ENCODE results near the gene VAX1. TPM values are rescaled to one million over a fixed set of nuclear protein-coding genes. Genes with fewer than 3 reads are reported as not detected.

Gene VAX1
- total RNA-seq, 1 experiment from 2014 or later: 0.04 TPM

- no peaks in the 10 kb centered on the region for H3K36me3 Mint-ChIP-seq
- CTCF ChIA-PET: interaction anchor here (0.9 to 5.0 kb wide), 23 partner anchors 9 to 545 kb away, joined by 3 to 72 read pairs (median 5); partner anchors contain the start of gene SHTN1
- TF ChIP-seq MXD4 (CRISPR knock-in tag; IDR thresholded peaks at IDR 0.05; ENCODE audit: borderline replicate concordance) (no peak), ZNF425 (CRISPR knock-in tag; conservative IDR thresholded peaks at IDR 0.05) (no peak), ELF4 (CRISPR knock-in tag; IDR thresholded peaks at IDR 0.05; ENCODE audit: low read depth) (no peak), HMGXB4 (CRISPR knock-in tag; IDR thresholded peaks at IDR 0.05) (0 out of 2 replicates have a peak, but pooled peaks have one; percentile 45), NFYB (CRISPR knock-in tag; conservative IDR thresholded peaks at IDR 0.05; ENCODE audit: low read depth) (no peak), NR3C1 (CRISPR knock-in tag; conservative IDR thresholded peaks at IDR 0.05; ENCODE audit: low read depth) (no peak), SMAD3 (CRISPR knock-in tag; IDR thresholded peaks at IDR 0.05; ENCODE audit: borderline replicate concordance) (no peak)
- TF ChIP-seq, protein P1, sequence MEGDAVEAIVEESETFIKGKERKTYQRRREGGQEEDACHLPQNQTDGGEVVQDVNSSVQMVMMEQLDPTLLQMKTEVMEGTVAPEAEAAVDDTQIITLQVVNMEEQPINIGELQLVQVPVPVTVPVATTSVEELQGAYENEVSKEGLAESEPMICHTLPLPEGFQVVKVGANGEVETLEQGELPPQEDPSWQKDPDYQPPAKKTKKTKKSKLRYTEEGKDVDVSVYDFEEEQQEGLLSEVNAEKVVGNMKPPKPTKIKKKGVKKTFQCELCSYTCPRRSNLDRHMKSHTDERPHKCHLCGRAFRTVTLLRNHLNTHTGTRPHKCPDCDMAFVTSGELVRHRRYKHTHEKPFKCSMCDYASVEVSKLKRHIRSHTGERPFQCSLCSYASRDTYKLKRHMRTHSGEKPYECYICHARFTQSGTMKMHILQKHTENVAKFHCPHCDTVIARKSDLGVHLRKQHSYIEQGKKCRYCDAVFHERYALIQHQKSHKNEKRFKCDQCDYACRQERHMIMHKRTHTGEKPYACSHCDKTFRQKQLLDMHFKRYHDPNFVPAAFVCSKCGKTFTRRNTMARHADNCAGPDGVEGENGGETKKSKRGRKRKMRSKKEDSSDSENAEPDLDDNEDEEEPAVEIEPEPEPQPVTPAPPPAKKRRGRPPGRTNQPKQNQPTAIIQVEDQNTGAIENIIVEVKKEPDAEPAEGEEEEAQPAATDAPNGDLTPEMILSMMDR (IDR thresholded peaks at IDR 0.05): peak; percentile 57; the same call in 1 of the 2 replicates
- TF ChIP-seq, protein P2, sequence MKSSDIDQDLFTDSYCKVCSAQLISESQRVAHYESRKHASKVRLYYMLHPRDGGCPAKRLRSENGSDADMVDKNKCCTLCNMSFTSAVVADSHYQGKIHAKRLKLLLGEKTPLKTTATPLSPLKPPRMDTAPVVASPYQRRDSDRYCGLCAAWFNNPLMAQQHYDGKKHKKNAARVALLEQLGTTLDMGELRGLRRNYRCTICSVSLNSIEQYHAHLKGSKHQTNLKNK (CRISPR knock-in tag; IDR thresholded peaks at IDR 0.05): no peak
- H3K27ac Mint-ChIP-seq: no peak overlapping the region
- peaks cover 100% of the 10 kb centered on the region for H3K27me3 Mint-ChIP-seq (ENCODE audit: low read depth)
- DNase-seq (ENCODE audit: low spot score) (peak; percentile 86), ATAC-seq (peak; percentile 51)
- POLR2A ChIA-PET: no interaction called here
- no peaks in the 10 kb centered on the region for H3K9me3 Mint-ChIP-seq
- H3K4me1 Mint-ChIP-seq: peaks cover 52% of the 10 kb centered on the region
- peak overlapping the region; percentile 58 for H3K4me3 Mint-ChIP-seq
Observed at GRCh38 chr10:117165538-117166417, 27.7 kb upstream of the VAX1 start.

DNA sequence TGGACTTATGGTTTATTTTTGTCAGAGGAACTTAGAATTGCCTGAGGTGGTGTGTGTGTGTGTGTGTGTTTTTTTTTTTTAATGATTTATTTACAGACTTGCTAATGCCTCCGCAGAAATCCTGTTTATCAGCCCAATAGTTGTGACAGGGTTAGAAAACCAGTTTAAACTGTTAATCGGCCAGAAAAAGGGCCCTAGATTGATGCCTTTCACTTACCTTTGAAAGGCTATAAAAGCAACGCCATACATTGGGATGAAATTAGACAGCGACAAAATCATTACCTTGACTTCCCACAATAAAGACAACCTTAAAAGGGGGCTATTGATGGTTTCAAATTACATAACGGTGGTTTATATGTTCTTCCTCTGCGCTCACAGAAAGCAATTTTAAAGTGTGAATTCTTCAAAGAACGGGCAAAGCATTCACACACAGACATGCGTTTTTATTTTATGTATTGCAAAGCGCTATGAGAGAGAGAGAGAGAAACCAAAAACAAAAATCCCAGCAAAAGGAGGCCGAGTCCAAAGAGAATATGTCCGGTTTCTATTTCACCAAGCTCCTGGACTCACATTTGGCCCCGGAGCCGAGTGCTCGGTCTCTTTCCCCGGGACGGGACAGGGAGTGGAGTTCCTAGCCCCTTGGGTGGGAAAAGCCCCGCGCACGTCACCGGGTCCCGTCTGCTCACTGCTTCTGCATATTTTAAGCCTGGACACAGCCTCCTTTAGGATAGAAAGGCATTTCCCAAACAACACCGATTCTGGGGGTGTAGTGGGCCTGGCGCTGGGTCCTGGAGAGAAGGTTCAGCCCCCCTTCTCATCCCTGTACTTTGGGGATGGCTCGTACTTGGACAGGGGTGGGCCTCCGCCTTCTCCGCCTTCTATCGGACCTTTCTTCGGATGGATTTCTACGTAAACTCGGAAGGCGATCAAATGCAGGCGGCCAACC is 26.8 kb upstream of the VAX1 start:
- DNase-seq (ENCODE audit: low spot score) (no peak), ATAC-seq (no peak)
- no peaks in the 10 kb centered on the region for H3K9me3 Mint-ChIP-seq
- peaks cover 100% of the 10 kb centered on the region for H3K27me3 Mint-ChIP-seq (ENCODE audit: low read depth)
- ChIA-PET CTCF (interaction anchor here (0.9 to 5.0 kb wide), 7 partner anchors 10 to 545 kb away, joined by 3 to 72 read pairs (median 24); no protein-coding TSS in a partner anchor), POLR2A (no interaction called here)
- no peaks in the 10 kb centered on the region for H3K36me3 Mint-ChIP-seq
- peak overlapping the region; percentile 58 for H3K4me3 Mint-ChIP-seq
- H3K4me1 Mint-ChIP-seq: peaks cover 61% of the 10 kb centered on the region
- H3K27ac Mint-ChIP-seq: no peak overlapping the region
- TF ChIP-seq IRF2 (CRISPR knock-in tag; IDR thresholded peaks at IDR 0.05; ENCODE audit: borderline replicate concordance, low read depth) (no peak), GTF2I (CRISPR knock-in tag; conservative IDR thresholded peaks at IDR 0.05) (no peak), SMAD3 (CRISPR knock-in tag; IDR thresholded peaks at IDR 0.05; ENCODE audit: borderline replicate concordance) (no peak), HMGXB4 (CRISPR knock-in tag; IDR thresholded peaks at IDR 0.05) (no peak), CREB1 (CRISPR knock-in tag; IDR thresholded peaks at IDR 0.05) (no peak), ETV6 (CRISPR knock-in tag; IDR thresholded peaks at IDR 0.05) (no peak), TEAD4 (CRISPR knock-in tag; IDR thresholded peaks at IDR 0.05) (no peak), TCF7 (CRISPR knock-in tag; IDR thresholded peaks at IDR 0.05; ENCODE audit: low read depth) (no peak), ZNF317 (CRISPR knock-in tag; IDR thresholded peaks at IDR 0.05; ENCODE audit: borderline replicate concordance, low read depth) (no peak)
- TF ChIP-seq, protein P3, sequence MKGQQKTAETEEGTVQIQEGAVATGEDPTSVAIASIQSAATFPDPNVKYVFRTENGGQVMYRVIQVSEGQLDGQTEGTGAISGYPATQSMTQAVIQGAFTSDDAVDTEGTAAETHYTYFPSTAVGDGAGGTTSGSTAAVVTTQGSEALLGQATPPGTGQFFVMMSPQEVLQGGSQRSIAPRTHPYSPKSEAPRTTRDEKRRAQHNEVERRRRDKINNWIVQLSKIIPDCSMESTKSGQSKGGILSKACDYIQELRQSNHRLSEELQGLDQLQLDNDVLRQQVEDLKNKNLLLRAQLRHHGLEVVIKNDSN (CRISPR knock-in tag; IDR thresholded peaks at IDR 0.05): no peak

Measured in WTC11 (cell line).